GM18909 (cell line): ENCODE measurements around the gene MOCOS.

ENCODE experiments used
- ATAC-seq: cut with Tn5 transposase; IDR thresholded peaks from one replicate; pipeline ENCODE4 v1.9.1; 2021; ENCODE audit warnings: mild to moderate bottlenecking; ENCODE audit not compliant: unreplicated experiment, poor library complexity

Gene MOCOS

GRCh38 chr18:36264283-36264682 is 77.0 kb downstream of the MOCOS start:
- no peak for ATAC-seq

GRCh38 chr18:36265015-36265414 is 77.7 kb downstream of the MOCOS start:
- no peak for ATAC-seq

- no peak for ATAC-seq
Measured at GRCh38 chr18:36269157-36269556, 81.9 kb downstream of the MOCOS start.

GRCh38 chr18:36271153-36271552 is 83.9 kb downstream of the MOCOS start:
- no peak for ATAC-seq

- ATAC-seq, result no peak
Measured at GRCh38 chr18:36273347-36273746, 86.0 kb downstream of the MOCOS start.

- no peak for ATAC-seq
Measured at GRCh38 chr18:36274083-36274715, 86.9 kb downstream of the MOCOS start.

GRCh38 chr18:36275561-36275960 is 88.3 kb downstream of the MOCOS start:
- no peak for ATAC-seq

GRCh38 chr18:36279001-36279400 is 91.7 kb downstream of the MOCOS start:
- no peak for ATAC-seq

GRCh38 chr18:36281936-36282335 is 94.6 kb downstream of the MOCOS start:
- ATAC-seq, result no peak

- ATAC-seq, result no peak
Measured at GRCh38 chr18:36283448-36283847, 96.2 kb downstream of the MOCOS start.

GRCh38 chr18:36284268-36284667 is 97.0 kb downstream of the MOCOS start:
- ATAC-seq, result no peak

GRCh38 chr18:36284671-36285295 is 97.5 kb downstream of the MOCOS start:
- peak; percentile 47 for ATAC-seq

- no peak for ATAC-seq
Measured at GRCh38 chr18:36287653-36288052, 100.4 kb downstream of the MOCOS start.

- no peak for ATAC-seq
Measured at GRCh38 chr18:36288689-36289088, 101.4 kb downstream of the MOCOS start.

- no peak for ATAC-seq
Measured at GRCh38 chr18:36294031-36294430, 106.7 kb downstream of the MOCOS start.

GRCh38 chr18:36295214-36295613 is 107.9 kb downstream of the MOCOS start:
- ATAC-seq, result no peak

- ATAC-seq, result no peak
Measured at GRCh38 chr18:36295880-36296301, 108.6 kb downstream of the MOCOS start.

- ATAC-seq, result peak; percentile 30
Measured at GRCh38 chr18:36296650-36297416, 109.5 kb downstream of the MOCOS start.

- ATAC-seq, result peak; percentile 76
Measured at GRCh38 chr18:36297417-36298125, 110.3 kb downstream of the MOCOS start, which contains the start of gene FHOD3. TSS of gene FHOD3 (plus strand) at chr18:36297713. CDS start at chr18:36297836, 123 bp downstream.

GRCh38 chr18:36298126-36298741 is 110.9 kb downstream of the MOCOS start:
- peak; percentile 17 for ATAC-seq
